Measurements from ENCODE around the gene BICDL2.
A peak's percentile ranks its signal among the peaks of the same experiment; 100 is the strongest.
"Not testable (repeated sequence)": the region's sequence is repeated elsewhere in the genome, so short reads cannot be mapped to it uniquely, and the experiment has no call there.

Gene BICDL2

GRCh38 chr16:3052571-3053329 is 16.0 kb upstream of the BICDL2 start:
- H3K9ac ChIP-seq (ENCODE audit: low read depth, low read length); H3K9me3 ChIP-seq (ENCODE audit: control insufficient read depth, insufficient read depth, low read length); H3K36me3 ChIP-seq (ENCODE audit: control insufficient read depth, insufficient read depth, low read length); H3K4me1 ChIP-seq (ENCODE audit: control insufficient read depth, insufficient read depth, low read length); H3K4me3 ChIP-seq (ENCODE audit: low read depth, low read length): not testable (repeated sequence)
- H3K27me3 ChIP-seq (ENCODE audit: control insufficient read depth, insufficient read depth, low read length): peaks cover 17% of the 10 kb centered on the region

GRCh38 chr16:3051494-3051893 is 14.8 kb upstream of the BICDL2 start:
- Histone ChIP-seq H3K9ac (ENCODE audit: low read depth, low read length) (no peak overlapping the region), H3K27me3 (ENCODE audit: control insufficient read depth, insufficient read depth, low read length) (peaks cover 22% of the 10 kb centered on the region), H3K9me3 (ENCODE audit: control insufficient read depth, insufficient read depth, low read length) (no peaks in the 10 kb centered on the region), H3K4me3 (ENCODE audit: low read depth, low read length) (no peak overlapping the region), H3K36me3 (ENCODE audit: control insufficient read depth, insufficient read depth, low read length) (peaks cover 2% of the 10 kb centered on the region), H3K4me1 (ENCODE audit: control insufficient read depth, insufficient read depth, low read length) (no peaks in the 10 kb centered on the region)

- H3K36me3 ChIP-seq (ENCODE audit: control insufficient read depth, insufficient read depth, low read length): peaks cover 2% of the 10 kb centered on the region
- peaks cover 22% of the 10 kb centered on the region for H3K27me3 ChIP-seq (ENCODE audit: control insufficient read depth, insufficient read depth, low read length)
- no peak overlapping the region for H3K9ac ChIP-seq (ENCODE audit: low read depth, low read length)
- no peaks in the 10 kb centered on the region for H3K4me1 ChIP-seq (ENCODE audit: control insufficient read depth, insufficient read depth, low read length)
- H3K9me3 ChIP-seq (ENCODE audit: control insufficient read depth, insufficient read depth, low read length): no peaks in the 10 kb centered on the region
- H3K4me3 ChIP-seq (ENCODE audit: low read depth, low read length): no peak overlapping the region
These were observed 14.3 kb upstream of the BICDL2 start for GRCh38 chr16:3051009-3051408.

DNA sequence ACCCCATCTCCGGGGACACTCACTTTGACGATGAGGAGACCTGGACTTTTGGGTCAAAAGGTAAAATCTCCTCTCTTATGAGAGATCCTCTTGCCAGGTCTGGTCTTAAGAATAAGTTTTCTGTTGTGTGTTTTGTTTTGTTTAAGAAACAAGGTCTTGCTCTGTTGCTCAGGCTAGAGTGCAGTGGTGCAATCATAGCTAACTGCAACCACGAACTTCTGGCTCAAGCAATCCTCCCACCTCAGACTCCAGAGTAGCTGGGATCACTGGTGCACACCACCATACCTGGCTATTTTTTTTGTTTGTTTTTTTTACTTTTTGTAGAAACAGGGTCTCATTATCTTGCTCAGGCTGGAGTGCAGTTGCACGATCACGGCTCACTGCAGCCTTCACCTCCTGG is 13.7 kb upstream of the BICDL2 start:
- H3K9ac ChIP-seq (ENCODE audit: low read depth, low read length): no peak overlapping the region
- H3K4me3 ChIP-seq (ENCODE audit: low read depth, low read length): no peak overlapping the region
- no peaks in the 10 kb centered on the region for H3K9me3 ChIP-seq (ENCODE audit: control insufficient read depth, insufficient read depth, low read length)
- H3K36me3 ChIP-seq (ENCODE audit: control insufficient read depth, insufficient read depth, low read length): peaks cover 2% of the 10 kb centered on the region
- H3K4me1 ChIP-seq (ENCODE audit: control insufficient read depth, insufficient read depth, low read length): no peaks in the 10 kb centered on the region
- peaks cover 22% of the 10 kb centered on the region for H3K27me3 ChIP-seq (ENCODE audit: control insufficient read depth, insufficient read depth, low read length)

DNA sequence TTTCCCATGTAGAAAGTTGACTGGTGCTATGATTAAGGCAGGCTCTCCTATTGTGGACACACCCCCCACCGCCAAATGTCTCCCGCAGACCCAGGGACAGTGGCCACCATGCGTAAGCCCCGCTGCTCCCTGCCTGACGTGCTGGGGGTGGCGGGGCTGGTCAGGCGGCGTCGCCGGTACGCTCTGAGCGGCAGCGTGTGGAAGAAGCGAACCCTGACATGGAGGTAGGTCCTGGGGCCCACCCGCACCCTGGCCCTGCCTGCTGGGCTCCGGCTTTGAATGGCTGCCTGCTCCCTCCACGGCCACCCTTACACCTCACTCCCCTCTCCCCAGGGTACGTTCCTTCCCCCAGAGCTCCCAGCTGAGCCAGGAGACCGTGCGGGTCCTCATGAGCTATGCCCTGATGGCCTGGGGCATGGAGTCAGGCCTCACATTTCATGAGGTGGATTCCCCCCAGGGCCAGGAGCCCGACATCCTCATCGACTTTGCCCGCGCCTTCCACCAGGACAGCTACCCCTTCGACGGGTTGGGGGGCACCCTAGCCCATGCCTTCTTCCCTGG is 13.3 kb upstream of the BICDL2 start:
- H3K36me3 ChIP-seq (ENCODE audit: control insufficient read depth, insufficient read depth, low read length): peaks cover 2% of the 10 kb centered on the region
- peaks cover 22% of the 10 kb centered on the region for H3K27me3 ChIP-seq (ENCODE audit: control insufficient read depth, insufficient read depth, low read length)
- H3K9ac ChIP-seq (ENCODE audit: low read depth, low read length): no peak overlapping the region
- H3K4me1 ChIP-seq (ENCODE audit: control insufficient read depth, insufficient read depth, low read length): no peaks in the 10 kb centered on the region
- H3K4me3 ChIP-seq (ENCODE audit: low read depth, low read length): no peak overlapping the region
- H3K9me3 ChIP-seq (ENCODE audit: control insufficient read depth, insufficient read depth, low read length): no peaks in the 10 kb centered on the region

- Histone ChIP-seq H3K4me3 (ENCODE audit: low read depth, low read length) (peak overlapping the region; percentile 72), H3K36me3 (ENCODE audit: control insufficient read depth, insufficient read depth, low read length) (peaks cover 2% of the 10 kb centered on the region), H3K27me3 (ENCODE audit: control insufficient read depth, insufficient read depth, low read length) (peaks cover 35% of the 10 kb centered on the region)
These were observed 10.6 kb upstream of the BICDL2 start for GRCh38 chr16:3047387-3047720.

DNA sequence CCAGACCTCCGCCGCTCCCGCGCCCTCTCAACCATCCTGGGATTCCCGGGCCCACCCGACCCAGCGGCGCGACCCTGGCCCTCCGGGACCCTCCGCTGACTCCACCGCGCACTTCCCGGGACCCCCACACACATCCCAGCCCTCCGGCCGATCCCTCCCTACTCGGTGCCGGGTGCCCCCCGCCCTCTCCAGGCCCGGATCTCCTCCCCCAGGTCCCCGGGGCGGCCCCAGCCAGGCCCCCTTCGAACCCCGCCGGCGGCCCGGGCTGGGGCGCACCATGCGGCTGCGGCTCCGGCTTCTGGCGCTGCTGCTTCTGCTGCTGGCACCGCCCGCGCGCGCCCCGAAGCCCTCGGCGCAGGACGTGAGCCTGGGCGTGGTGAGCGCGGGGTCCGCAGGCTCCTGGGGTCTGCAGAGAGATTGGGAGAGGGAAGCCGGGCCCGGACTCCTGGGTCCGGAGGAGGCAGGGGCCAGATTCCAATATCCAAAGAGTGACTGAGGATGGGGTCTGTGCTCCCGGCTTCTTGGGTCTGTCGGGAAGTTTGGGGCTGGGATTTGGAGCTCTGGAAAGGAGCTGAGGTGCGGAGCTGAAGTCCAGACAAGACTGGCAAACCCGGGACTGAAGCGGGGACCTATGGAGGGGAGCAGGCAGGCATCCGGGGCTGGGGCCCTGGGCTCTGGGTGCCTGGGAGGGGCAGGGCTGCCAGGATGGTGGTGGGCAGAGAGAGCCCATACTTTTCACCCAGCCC is 10.1 kb upstream of the BICDL2 start:
- H3K9ac ChIP-seq (ENCODE audit: low read depth, low read length): no peak overlapping the region
- H3K4me1 ChIP-seq (ENCODE audit: control insufficient read depth, insufficient read depth, low read length): no peaks in the 10 kb centered on the region
- H3K4me3 ChIP-seq (ENCODE audit: low read depth, low read length): peak overlapping the region; percentile 72
- H3K9me3 ChIP-seq (ENCODE audit: control insufficient read depth, insufficient read depth, low read length): no peaks in the 10 kb centered on the region
- H3K36me3 ChIP-seq (ENCODE audit: control insufficient read depth, insufficient read depth, low read length): peaks cover 2% of the 10 kb centered on the region
- peaks cover 35% of the 10 kb centered on the region for H3K27me3 ChIP-seq (ENCODE audit: control insufficient read depth, insufficient read depth, low read length)

More at GRCh38 chr16:3047387-3047720, 10.6 kb upstream of the BICDL2 start:
- H3K4me1 ChIP-seq (ENCODE audit: control insufficient read depth, insufficient read depth, low read length): no peaks in the 10 kb centered on the region
- no peak overlapping the region for H3K9ac ChIP-seq (ENCODE audit: low read depth, low read length)
- H3K9me3 ChIP-seq (ENCODE audit: control insufficient read depth, insufficient read depth, low read length): no peaks in the 10 kb centered on the region

DNA sequence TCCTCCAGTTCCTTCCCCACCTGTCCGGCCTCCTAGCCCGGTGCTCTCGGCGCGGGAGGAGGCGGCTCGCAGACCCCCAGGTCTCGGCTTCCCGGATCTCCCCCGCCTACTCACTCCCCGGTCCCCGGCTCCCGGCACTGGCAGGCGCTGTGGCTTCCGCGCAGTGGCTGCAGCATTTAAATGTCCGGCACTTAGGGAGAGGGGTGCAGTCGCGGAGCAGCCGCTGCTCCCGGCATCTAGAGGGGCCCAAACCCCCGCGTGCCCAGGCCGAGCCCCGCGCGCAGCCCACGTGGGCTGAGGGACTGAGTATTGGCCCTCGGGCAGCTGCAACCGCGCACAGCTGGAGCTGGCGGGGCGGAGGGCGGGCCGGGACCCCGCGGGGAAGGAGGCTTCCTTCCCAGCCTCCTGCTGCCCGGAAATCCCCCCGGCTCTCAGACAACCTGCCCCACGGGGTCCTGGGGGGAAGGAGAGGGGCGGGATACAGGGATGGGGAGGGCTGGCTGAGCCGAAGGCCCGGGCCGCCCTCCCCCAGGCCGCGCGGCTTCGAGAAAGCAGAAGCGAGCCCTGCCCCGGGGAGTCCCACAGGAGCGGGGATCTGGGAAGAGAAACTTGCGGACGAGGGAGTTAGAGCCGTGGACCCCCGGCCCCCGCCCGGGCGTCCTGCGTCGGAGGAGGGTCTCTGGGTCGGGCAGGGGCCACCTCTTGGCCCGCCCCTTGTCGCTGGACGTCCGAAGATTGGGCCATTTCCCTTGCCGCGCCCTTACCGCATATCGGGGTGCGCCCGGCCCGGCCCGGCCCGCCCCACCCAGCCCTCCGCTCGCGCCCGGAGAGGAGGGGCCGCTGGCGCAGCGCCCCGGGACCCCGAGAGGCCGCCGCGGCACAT is 9.3 kb upstream of the BICDL2 start, which contains the start of gene MMP25:
Gene MMP25 (plus strand): TSS at position 804 of the 883 bp plus-strand sequence. CDS start 357 bp downstream, outside the sequence.
- peak within 1 kb of the TSS; percentile 72 for H3K4me3 ChIP-seq (ENCODE audit: low read depth, low read length)
- no peaks in the 10 kb centered on the region for H3K9me3 ChIP-seq (ENCODE audit: control insufficient read depth, insufficient read depth, low read length)
- peaks cover 2% of the 10 kb centered on the region for H3K36me3 ChIP-seq (ENCODE audit: control insufficient read depth, insufficient read depth, low read length)
- H3K27me3 ChIP-seq (ENCODE audit: control insufficient read depth, insufficient read depth, low read length): peaks cover 35% of the 10 kb centered on the region
- no peak within 1 kb of the TSS for H3K9ac ChIP-seq (ENCODE audit: low read depth, low read length)
- H3K4me1 ChIP-seq (ENCODE audit: control insufficient read depth, insufficient read depth, low read length): no peaks in the 10 kb centered on the region

DNA sequence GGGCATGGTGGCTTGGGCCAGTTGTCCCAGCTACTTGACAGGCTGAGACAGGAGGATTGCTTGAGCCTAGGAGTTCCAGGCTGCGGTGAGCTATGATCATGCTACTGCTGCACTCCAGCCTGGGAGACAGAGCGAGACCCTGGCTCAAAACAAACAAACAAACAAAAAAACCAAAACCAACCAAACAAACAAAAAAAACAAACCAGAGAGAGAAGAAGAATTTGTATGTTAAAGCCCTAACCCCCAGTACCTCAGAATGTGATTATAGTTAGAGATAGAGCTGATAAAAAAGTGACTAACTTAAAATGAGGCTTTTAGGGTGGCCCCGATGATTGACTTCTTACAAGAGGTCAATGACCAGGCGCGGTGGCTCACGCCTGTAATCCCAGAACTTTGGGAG is 8.0 kb upstream of the BICDL2 start:
- Histone ChIP-seq H3K4me1 (ENCODE audit: control insufficient read depth, insufficient read depth, low read length) (no peaks in the 10 kb centered on the region), H3K9ac (ENCODE audit: low read depth, low read length) (no peak overlapping the region), H3K4me3 (ENCODE audit: low read depth, low read length) (no peak overlapping the region), H3K9me3 (ENCODE audit: control insufficient read depth, insufficient read depth, low read length) (no peaks in the 10 kb centered on the region), H3K27me3 (ENCODE audit: control insufficient read depth, insufficient read depth, low read length) (peaks cover 35% of the 10 kb centered on the region), H3K36me3 (ENCODE audit: control insufficient read depth, insufficient read depth, low read length) (no peaks in the 10 kb centered on the region)

DNA sequence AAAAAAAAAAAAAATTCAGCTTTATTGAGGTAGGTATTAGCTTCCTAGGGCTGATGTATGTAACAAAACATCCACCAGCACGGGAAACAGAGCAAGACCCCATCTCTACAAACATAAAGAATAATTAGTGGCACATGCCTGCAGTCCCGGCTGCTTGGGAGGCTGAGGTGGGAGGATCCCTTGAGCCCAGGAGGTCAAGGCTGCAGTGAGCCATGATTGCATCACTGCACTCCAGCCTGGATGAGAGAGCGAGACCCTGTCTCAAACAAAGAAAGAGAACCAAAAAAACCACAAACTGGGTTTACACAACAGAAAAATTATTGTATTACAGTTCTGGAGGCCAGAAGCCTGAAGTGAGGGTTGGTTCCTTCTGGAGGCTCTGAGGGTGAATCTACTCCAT is 5.6 kb upstream of the BICDL2 start:
- H3K27me3 ChIP-seq (ENCODE audit: control insufficient read depth, insufficient read depth, low read length): peaks cover 27% of the 10 kb centered on the region
- H3K4me1 ChIP-seq (ENCODE audit: control insufficient read depth, insufficient read depth, low read length): peaks cover 3% of the 10 kb centered on the region
- H3K4me3 ChIP-seq (ENCODE audit: low read depth, low read length): no peak overlapping the region
- no peaks in the 10 kb centered on the region for H3K9me3 ChIP-seq (ENCODE audit: control insufficient read depth, insufficient read depth, low read length)
- no peaks in the 10 kb centered on the region for H3K36me3 ChIP-seq (ENCODE audit: control insufficient read depth, insufficient read depth, low read length)
- no peak overlapping the region for H3K9ac ChIP-seq (ENCODE audit: low read depth, low read length)

DNA sequence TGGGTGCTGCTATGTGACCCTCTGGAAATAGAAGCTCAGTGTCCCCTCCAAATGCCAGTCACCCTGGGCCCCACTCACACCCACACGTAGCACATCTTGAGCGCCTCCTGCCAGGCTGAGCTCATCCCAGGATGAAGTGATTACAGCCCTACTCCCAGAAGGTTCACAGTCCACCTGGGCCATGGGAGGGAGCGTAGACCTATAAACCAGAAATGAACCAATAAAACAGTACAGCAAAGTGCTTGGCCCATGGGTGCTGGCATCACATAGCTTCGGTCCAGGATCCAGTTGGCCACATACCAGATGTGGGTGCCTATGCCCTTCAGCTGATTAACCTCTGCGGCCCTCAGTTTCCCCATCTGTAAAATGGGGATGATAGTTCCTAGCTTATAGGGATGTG is 2.2 kb upstream of the BICDL2 start:
- H3K27me3 ChIP-seq (ENCODE audit: control insufficient read depth, insufficient read depth, low read length): peaks cover 18% of the 10 kb centered on the region

More for the DNA sequence above, 2.2 kb upstream of the BICDL2 start:
- H3K4me1 ChIP-seq (ENCODE audit: control insufficient read depth, insufficient read depth, low read length): peaks cover 3% of the 10 kb centered on the region
- no peaks in the 10 kb centered on the region for H3K36me3 ChIP-seq (ENCODE audit: control insufficient read depth, insufficient read depth, low read length)
- peak overlapping the region; percentile 24 for H3K9ac ChIP-seq (ENCODE audit: low read depth, low read length)
- no peak overlapping the region for H3K4me3 ChIP-seq (ENCODE audit: low read depth, low read length)
- no peaks in the 10 kb centered on the region for H3K9me3 ChIP-seq (ENCODE audit: control insufficient read depth, insufficient read depth, low read length)
